Tibial nerve (tissue), 4 donors: ENCODE results near the gene ZNF385C. TPM values are rescaled to one million over a fixed set of nuclear protein-coding genes. Genes with fewer than 3 reads are reported as not detected.

Experiments used
- DNase-seq, 2 donors: peaks; one replicate each; pipeline ENCODE4 v3.0.0-alpha.2; 2019; ENCODE audit warnings: low spot score in 2 of 2
- H3K27ac ChIP-seq, 4 donors: fragments of 200-600 bp; sonication (generic) in 3 of 4; one replicate each; pipeline ENCODE4 v1.5.1; 2017 to 2019; ENCODE audit warnings: mild to moderate bottlenecking in 1 of 4
- H3K27me3 ChIP-seq, 2 donors: fragments of 200-600 bp; sonication (generic) in 1 of 2; one replicate each; pipeline versions ENCODE4 v1.5.1 to v1.6.0; 2017 to 2019
- H3K36me3 ChIP-seq, 3 donors: fragments of 200-600 bp; sonication (generic); one replicate each; pipeline ENCODE4 v1.5.1; 2018 to 2019
- H3K4me1 ChIP-seq, 4 donors: fragments of 200-600 bp; sonication (generic) in 3 of 4; one replicate each; pipeline ENCODE4 v1.5.1; 2017 to 2019
- H3K4me3 ChIP-seq, 4 donors: fragments of 200-600 bp; sonication (generic) in 3 of 4; one replicate each; pipeline ENCODE4 v1.5.1; 2017 to 2019; ENCODE audit warnings: mild to moderate bottlenecking in 1 of 4, moderate library complexity in 1 of 4
- H3K9me3 ChIP-seq, 4 donors: fragments of 200-600 bp; sonication (generic) in 3 of 4; one replicate each; pipeline ENCODE4 v1.5.1; 2017 to 2019
- EP300 ChIP-seq, 2 donors: sonication (generic); formaldehyde crosslinking; IDR thresholded peaks; one replicate each; pipeline ENCODE4 v1.6.1; 2017; ENCODE audit warnings: antibody characterized with exemption in 2 of 2, mild to moderate bottlenecking in 1 of 2
- POLR2A ChIP-seq, 2 donors: fragments of 450-650 bp; IDR thresholded peaks; one replicate each; pipeline ENCODE4 v1.6.1; 2017; ENCODE audit warnings: antibody characterized with exemption in 2 of 2, mild to moderate bottlenecking in 2 of 2, moderate library complexity in 2 of 2
- WGBS, 2 donors: methylation state at CpG; one replicate each; pipeline ENCODE4 v1.1.5; 2018; 5-methylcytosine and 5-hydroxymethylcytosine counted together
- total RNA-seq, 4 donors: library from RNA; depleted of rRNA; stranded (reverse); fragments of >200 nt; gene quantifications; one replicate each; pipeline ENCODE4 v1.1.0, GENCODE V29; 2016
- TF ChIP-seq, protein P1 (sequence below), 5 experiments: fragments of 200-600 bp in 3 of 5; fragments of 450-650 bp in 2 of 5; sonication (generic) in 3 of 5; IDR thresholded peaks; one replicate each; pipeline ENCODE4 v1.5.1; 2016 to 2019; ENCODE audit warnings: antibody characterized with exemption in 5 of 5, mild to moderate bottlenecking in 3 of 5, moderate library complexity in 2 of 5

ZNF385C gene
- total RNA-seq, 4 donors from 2014 or later, result 0.20 to 1.5 TPM; not detected in 2

DNA sequence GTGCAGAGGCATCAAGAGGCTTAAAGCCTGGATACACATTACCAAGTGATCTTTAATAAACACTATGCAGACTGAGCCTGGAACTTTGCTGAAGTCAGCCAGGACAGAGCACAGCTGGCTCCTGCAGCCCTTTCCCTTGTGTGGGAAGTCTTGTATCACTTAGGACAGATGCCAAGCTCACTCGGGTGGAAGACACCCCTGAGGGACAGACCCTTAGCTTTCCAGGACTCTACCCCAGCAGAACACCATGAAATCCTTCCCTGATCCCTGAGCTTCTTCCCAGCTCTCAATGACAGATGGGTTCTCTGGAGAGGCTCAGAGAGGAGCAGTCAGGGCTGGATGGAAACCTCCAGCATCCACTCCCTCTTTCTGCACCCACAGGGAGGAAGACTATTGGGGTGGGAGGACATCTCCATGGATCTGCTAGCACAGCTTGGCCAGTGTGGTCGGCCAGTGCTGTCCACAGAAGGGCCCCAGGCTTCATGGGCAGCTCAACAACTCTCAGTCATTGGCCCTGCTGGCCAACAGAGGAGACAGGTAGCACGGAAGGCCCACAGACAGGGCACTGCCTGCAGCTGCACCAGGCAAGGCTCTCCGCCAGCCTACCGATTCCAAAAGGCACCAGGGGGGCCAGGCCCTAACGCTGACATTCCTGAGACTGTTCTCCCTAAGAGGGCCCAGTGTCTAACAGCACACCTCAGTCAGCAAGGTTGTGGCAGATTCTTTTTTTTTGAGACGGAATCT lies 40.6 kb upstream of the ZNF385C start:
- Histone ChIP-seq H3K9me3 (no peaks in the 10 kb centered on the region), H3K27me3 (no peaks in the 10 kb centered on the region), H3K4me1 (peaks cover 0 to 82% (median 34%) of the 10 kb centered on the region in 4 donors), H3K36me3 (peaks cover 0 to 13% (median 0%) of the 10 kb centered on the region in 3 donors), H3K4me3 (no peak overlapping the region), H3K27ac (no peak overlapping the region)
- WGBS, 2 donors, result 67 to 74% methylated on average over 7 of the region's 7 CpGs
- TF ChIP-seq EP300 (IDR thresholded peaks at IDR 0.05), result no peak
- TF ChIP-seq POLR2A (IDR thresholded peaks at IDR 0.05), result no peak
- TF ChIP-seq, protein P1, sequence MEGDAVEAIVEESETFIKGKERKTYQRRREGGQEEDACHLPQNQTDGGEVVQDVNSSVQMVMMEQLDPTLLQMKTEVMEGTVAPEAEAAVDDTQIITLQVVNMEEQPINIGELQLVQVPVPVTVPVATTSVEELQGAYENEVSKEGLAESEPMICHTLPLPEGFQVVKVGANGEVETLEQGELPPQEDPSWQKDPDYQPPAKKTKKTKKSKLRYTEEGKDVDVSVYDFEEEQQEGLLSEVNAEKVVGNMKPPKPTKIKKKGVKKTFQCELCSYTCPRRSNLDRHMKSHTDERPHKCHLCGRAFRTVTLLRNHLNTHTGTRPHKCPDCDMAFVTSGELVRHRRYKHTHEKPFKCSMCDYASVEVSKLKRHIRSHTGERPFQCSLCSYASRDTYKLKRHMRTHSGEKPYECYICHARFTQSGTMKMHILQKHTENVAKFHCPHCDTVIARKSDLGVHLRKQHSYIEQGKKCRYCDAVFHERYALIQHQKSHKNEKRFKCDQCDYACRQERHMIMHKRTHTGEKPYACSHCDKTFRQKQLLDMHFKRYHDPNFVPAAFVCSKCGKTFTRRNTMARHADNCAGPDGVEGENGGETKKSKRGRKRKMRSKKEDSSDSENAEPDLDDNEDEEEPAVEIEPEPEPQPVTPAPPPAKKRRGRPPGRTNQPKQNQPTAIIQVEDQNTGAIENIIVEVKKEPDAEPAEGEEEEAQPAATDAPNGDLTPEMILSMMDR (IDR thresholded peaks at IDR 0.05), result no peak
- DNase-seq, result no peak

DNA sequence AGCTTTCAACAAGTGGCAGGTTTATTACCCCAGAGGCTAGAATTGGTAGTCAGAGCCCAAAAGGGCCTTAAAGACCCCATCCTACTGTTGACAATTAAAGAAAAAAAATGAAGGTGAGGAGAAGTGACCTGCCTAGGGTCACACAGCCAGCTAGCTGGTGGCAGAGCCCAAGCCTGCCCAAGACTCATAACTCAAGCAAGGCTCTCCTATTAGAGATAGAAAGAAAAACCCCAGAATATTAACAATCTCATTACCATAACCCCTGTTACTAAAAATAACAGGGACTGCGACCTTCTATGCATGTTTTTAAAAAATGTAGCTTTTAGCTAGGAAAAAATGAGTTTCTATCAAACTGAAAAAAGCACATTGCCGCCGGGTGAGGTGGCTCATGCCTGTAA lies 38.4 kb upstream of the ZNF385C start:
- H3K27ac ChIP-seq, result peak overlapping the region in 3 of 4 donors; percentile 58 to 66 (median 63)
- H3K4me1 ChIP-seq, result peaks cover 0 to 84% (median 40%) of the 10 kb centered on the region in 4 donors
- peaks cover 0 to 13% (median 0%) of the 10 kb centered on the region in 3 donors for H3K36me3 ChIP-seq
- DNase-seq, result no peak
- no peaks in the 10 kb centered on the region for H3K9me3 ChIP-seq
- TF ChIP-seq, protein P1 (IDR thresholded peaks at IDR 0.05), result no peak
- TF ChIP-seq EP300 (IDR thresholded peaks at IDR 0.05), result no peak
- no peak for TF ChIP-seq POLR2A (IDR thresholded peaks at IDR 0.05)
- no peaks in the 10 kb centered on the region for H3K27me3 ChIP-seq
- H3K4me3 ChIP-seq, result no peak overlapping the region
- WGBS, 2 donors, result 73 to 86% methylated on average over 3 of the region's 3 CpGs

DNA sequence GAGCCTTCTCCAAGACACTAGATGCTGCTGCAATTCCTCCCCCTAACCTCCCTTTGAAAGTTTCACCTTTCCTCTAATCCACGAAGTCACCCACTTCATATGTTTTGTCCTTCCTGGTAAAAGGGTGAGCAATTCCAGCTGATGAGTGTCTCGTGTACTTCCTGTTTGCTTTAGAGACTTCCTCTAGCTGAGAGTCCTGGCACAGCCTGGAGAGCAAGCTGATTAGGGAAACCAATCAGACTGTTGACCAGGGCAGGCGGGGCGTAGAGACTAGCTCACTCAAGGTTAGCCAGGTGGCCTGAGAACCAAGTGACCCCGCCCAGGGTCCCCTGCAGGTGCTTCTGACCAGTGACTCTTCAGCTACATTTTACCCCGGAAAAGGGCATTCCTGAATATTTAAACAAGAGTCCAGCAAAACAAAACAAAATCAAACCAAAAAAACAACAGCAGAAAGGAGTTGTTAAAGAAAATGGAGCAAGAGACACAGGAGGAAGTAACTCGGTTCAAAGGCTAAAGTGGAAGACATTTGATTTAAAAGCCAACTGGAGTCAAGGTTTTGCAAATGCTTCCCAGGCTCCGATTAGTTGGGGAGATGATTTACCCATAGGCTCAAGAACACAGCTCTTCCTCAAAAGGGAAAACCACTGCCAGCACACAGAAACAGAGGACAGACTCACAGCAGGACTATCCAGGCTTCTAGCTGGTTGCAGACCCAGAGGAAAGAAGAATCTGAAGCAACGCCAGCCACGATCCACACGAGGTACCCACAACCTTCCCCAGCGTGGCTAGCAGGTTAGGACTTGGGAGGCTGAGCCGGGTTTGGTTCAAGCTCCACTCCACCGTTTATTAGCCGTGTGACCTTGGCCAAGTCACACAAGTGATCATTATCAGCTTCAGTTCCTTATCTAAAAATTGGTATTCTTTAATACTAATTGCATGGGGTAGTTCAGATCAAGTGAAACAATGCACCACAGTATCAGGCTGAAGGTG lies 37.7 kb upstream of the ZNF385C start:
- peak in 1 of 2 donors; percentile 41 for DNase-seq
- Histone ChIP-seq H3K4me1 (peaks cover 0 to 84% (median 44%) of the 10 kb centered on the region in 4 donors), H3K27ac (peak overlapping the region in 3 of 4 donors; percentile 58 to 66 (median 63)), H3K36me3 (peaks cover 0 to 13% (median 0%) of the 10 kb centered on the region in 3 donors), H3K9me3 (no peaks in the 10 kb centered on the region), H3K4me3 (no peak overlapping the region), H3K27me3 (no peaks in the 10 kb centered on the region)
- WGBS, 2 donors, result 61 to 72% methylated on average over 15 of the region's 15 CpGs
- TF ChIP-seq POLR2A (IDR thresholded peaks at IDR 0.05) (no peak), EP300 (IDR thresholded peaks at IDR 0.05) (peak in 1 of 2 donors; percentile 80)
- TF ChIP-seq, protein P1 (IDR thresholded peaks at IDR 0.05), result no peak

DNA sequence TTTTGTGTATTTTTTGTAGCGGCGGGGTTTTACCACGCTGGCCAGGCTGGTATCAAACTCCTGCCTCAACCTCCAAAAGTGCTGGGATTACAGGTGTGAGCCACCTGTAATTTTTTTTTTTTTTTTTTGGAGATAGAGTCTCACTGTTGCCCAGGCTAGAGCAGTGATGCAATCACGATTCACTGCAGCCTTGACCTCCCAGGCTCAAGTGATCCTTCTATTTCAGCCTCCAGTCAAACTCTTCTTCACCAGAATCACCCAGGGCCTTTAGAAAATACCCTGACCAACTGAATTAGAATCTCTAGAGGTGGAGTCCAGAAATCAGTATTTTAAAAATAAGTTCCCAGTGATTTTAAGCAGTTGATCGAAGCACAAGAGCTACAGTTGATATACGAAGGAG lies 36.9 kb upstream of the ZNF385C start:
- no peak overlapping the region for H3K4me3 ChIP-seq
- WGBS, 2 donors, result 91 to 92% methylated on average over 6 of the region's 6 CpGs
- peaks cover 0 to 18% (median 0%) of the 10 kb centered on the region in 3 donors for H3K36me3 ChIP-seq
- peak overlapping the region in 3 of 4 donors; percentile 48 to 66 (median 58) for H3K27ac ChIP-seq
- H3K9me3 ChIP-seq, result no peaks in the 10 kb centered on the region
- no peak for TF ChIP-seq EP300 (IDR thresholded peaks at IDR 0.05)
- TF ChIP-seq, protein P1 (IDR thresholded peaks at IDR 0.05), result no peak
- no peak for TF ChIP-seq POLR2A (IDR thresholded peaks at IDR 0.05)
- no peak for DNase-seq
- peaks cover 0 to 87% (median 46%) of the 10 kb centered on the region in 4 donors for H3K4me1 ChIP-seq
- no peaks in the 10 kb centered on the region for H3K27me3 ChIP-seq
